Vagina (tissue), 2 donors: ENCODE measurements around the gene PTPN21. TPM values are rescaled to one million over a fixed set of nuclear protein-coding genes. Genes with fewer than 3 reads are reported as not detected.

ENCODE experiments used
- DNase-seq, 2 donors: peaks; one replicate each; pipeline ENCODE4 v3.0.0-alpha.2; 2017; ENCODE audit errors: extremely low spot score in 2 of 2
- H3K27ac ChIP-seq: fragments of 200-600 bp; sonication (generic); one replicate; pipeline ENCODE4 v1.5.1; 2019
- H3K27me3 ChIP-seq: fragments of 200-600 bp; sonication (generic); one replicate; pipeline ENCODE4 v1.5.1; 2019
- H3K36me3 ChIP-seq, 2 donors: fragments of 200-600 bp; sonication (generic); one replicate each; pipeline ENCODE4 v1.5.1; 2017 to 2019
- H3K4me1 ChIP-seq: fragments of 200-600 bp; sonication (generic); one replicate; pipeline ENCODE4 v1.5.1; 2019
- H3K4me3 ChIP-seq, 2 donors: fragments of 200-600 bp; sonication (generic); 1 replicate in 1 of 2; 2 replicates in 1 of 2; pipeline ENCODE4 v1.5.1; 2016 to 2019
- H3K9me3 ChIP-seq: fragments of 200-600 bp; sonication (generic); one replicate; pipeline ENCODE4 v1.5.1; 2019
- CTCF ChIP-seq, 3 experiments: fragments of 450-650 bp in 2 of 3; fragments of 200-600 bp in 1 of 3; sonication (generic) in 1 of 3; IDR thresholded peaks; one replicate each; pipeline ENCODE4 v1.5.1; 2017 to 2019; ENCODE audit warnings: antibody characterized with exemption in 3 of 3, mild to moderate bottlenecking in 2 of 3, moderate library complexity in 2 of 3
- POLR2A ChIP-seq, 2 donors: fragments of 450-650 bp; IDR thresholded peaks; one replicate each; pipeline ENCODE4 v1.6.1; 2017; ENCODE audit warnings: antibody characterized with exemption in 2 of 2, mild to moderate bottlenecking in 2 of 2, moderate library complexity in 2 of 2
- POLR2AphosphoS5 ChIP-seq, 2 donors: sonication (generic); formaldehyde crosslinking; IDR thresholded peaks; one replicate each; pipeline ENCODE4 v1.9.0; 2017; ENCODE audit warnings: antibody characterized with exemption in 2 of 2, mild to moderate bottlenecking in 2 of 2, low read depth in 1 of 2; ENCODE audit not compliant: insufficient read depth in 1 of 2
- intact Hi-C: fragments of 100-400 bp; cut with DNase I; formaldehyde crosslinking; loops from one replicate; pipeline ENCODE4 v1.15.1; 2023
- total RNA-seq: library from RNA; depleted of rRNA; stranded (reverse); fragments of >200 nt; gene quantifications from one replicate; pipeline ENCODE4 v1.2.3, GENCODE V29; 2016

PTPN21 gene
- total RNA-seq, 1 donor from 2014 or later, result 15.2 TPM

GRCh38 chr14:88463318-88463717 lies 91.5 kb downstream of the PTPN21 start:
- Histone ChIP-seq H3K4me3 (no peak overlapping the region), H3K9me3 (peaks cover 8% of the 10 kb centered on the region), H3K36me3 (peaks cover 0 to 28% of the 10 kb centered on the region in 2 donors), H3K27ac (no peak overlapping the region), H3K27me3 (no peaks in the 10 kb centered on the region), H3K4me1 (no peaks in the 10 kb centered on the region)
- no peak for DNase-seq
- intact Hi-C loops, result no loop called here
- TF ChIP-seq POLR2A (IDR thresholded peaks at IDR 0.05), result no peak
- TF ChIP-seq CTCF (IDR thresholded peaks at IDR 0.05), result no peak
- TF ChIP-seq POLR2AphosphoS5 (IDR thresholded peaks at IDR 0.05; ENCODE audit: insufficient read depth in 1 of 2, low read depth in 1 of 2), result no peak

GRCh38 chr14:88454886-88455285 lies 99.9 kb downstream of the PTPN21 start:
- Histone ChIP-seq H3K4me1 (no peaks in the 10 kb centered on the region), H3K36me3 (no peaks in the 10 kb centered on the region), H3K27me3 (no peaks in the 10 kb centered on the region), H3K27ac (no peak overlapping the region), H3K9me3 (no peaks in the 10 kb centered on the region), H3K4me3 (no peak overlapping the region)
- intact Hi-C loops, result no loop called here
- DNase-seq, result no peak
- TF ChIP-seq POLR2A (IDR thresholded peaks at IDR 0.05), result no peak
- no peak for TF ChIP-seq POLR2AphosphoS5 (IDR thresholded peaks at IDR 0.05; ENCODE audit: insufficient read depth in 1 of 2, low read depth in 1 of 2)
- TF ChIP-seq CTCF (IDR thresholded peaks at IDR 0.05), result no peak

- no peak for DNase-seq
- no peaks in the 10 kb centered on the region for H3K4me1 ChIP-seq
- H3K36me3 ChIP-seq, result no peaks in the 10 kb centered on the region
- no peak overlapping the region for H3K4me3 ChIP-seq
- TF ChIP-seq POLR2A (IDR thresholded peaks at IDR 0.05) (no peak), CTCF (IDR thresholded peaks at IDR 0.05) (no peak), POLR2AphosphoS5 (IDR thresholded peaks at IDR 0.05; ENCODE audit: insufficient read depth in 1 of 2, low read depth in 1 of 2) (no peak)
- intact Hi-C loops, result no loop called here
- H3K27ac ChIP-seq, result no peak overlapping the region
- no peaks in the 10 kb centered on the region for H3K27me3 ChIP-seq
- H3K9me3 ChIP-seq, result no peaks in the 10 kb centered on the region
Measured at GRCh38 chr14:88452231-88452630, 102.6 kb downstream of the PTPN21 start.

GRCh38 chr14:88439088-88439487 lies 115.7 kb downstream of the PTPN21 start:
- peaks cover 0 to 25% of the 10 kb centered on the region in 2 donors for H3K36me3 ChIP-seq
- no peaks in the 10 kb centered on the region for H3K27me3 ChIP-seq
- no peak for TF ChIP-seq POLR2A (IDR thresholded peaks at IDR 0.05)
- H3K27ac ChIP-seq, result no peak overlapping the region
- intact Hi-C loops, result no loop called here
- no peaks in the 10 kb centered on the region for H3K4me1 ChIP-seq
- no peak overlapping the region for H3K4me3 ChIP-seq
- H3K9me3 ChIP-seq, result no peaks in the 10 kb centered on the region
- DNase-seq, result no peak

- Histone ChIP-seq H3K36me3 (peaks cover 0 to 25% of the 10 kb centered on the region in 2 donors), H3K4me1 (no peaks in the 10 kb centered on the region), H3K9me3 (no peaks in the 10 kb centered on the region), H3K27me3 (no peaks in the 10 kb centered on the region), H3K27ac (no peak overlapping the region), H3K4me3 (no peak overlapping the region)
- TF ChIP-seq CTCF (IDR thresholded peaks at IDR 0.05), result no peak
- TF ChIP-seq POLR2AphosphoS5 (IDR thresholded peaks at IDR 0.05; ENCODE audit: insufficient read depth in 1 of 2, low read depth in 1 of 2), result no peak
- no peak for TF ChIP-seq POLR2A (IDR thresholded peaks at IDR 0.05)
- intact Hi-C loops, result no loop called here
- no peak for DNase-seq
Measured at GRCh38 chr14:88437658-88438057, 117.1 kb downstream of the PTPN21 start.

- no peak for DNase-seq
- TF ChIP-seq POLR2AphosphoS5 (IDR thresholded peaks at IDR 0.05; ENCODE audit: insufficient read depth in 1 of 2, low read depth in 1 of 2), result no peak
- TF ChIP-seq CTCF (IDR thresholded peaks at IDR 0.05), result no peak
- TF ChIP-seq POLR2A (IDR thresholded peaks at IDR 0.05), result no peak
- H3K4me1 ChIP-seq, result no peaks in the 10 kb centered on the region
- no peak overlapping the region for H3K4me3 ChIP-seq
- intact Hi-C loops, result no loop called here
- H3K36me3 ChIP-seq, result peaks cover 0 to 10% of the 10 kb centered on the region in 2 donors
- H3K27ac ChIP-seq, result no peak overlapping the region
- no peaks in the 10 kb centered on the region for H3K27me3 ChIP-seq
- no peaks in the 10 kb centered on the region for H3K9me3 ChIP-seq
Measured at GRCh38 chr14:88430976-88431375, 123.8 kb downstream of the PTPN21 start.
